ENCODE measurements around the gene ATP8A2.

ATP8A2 gene

GRCh38 chr13:25971459-25972145 lies 599.8 kb downstream of the ATP8A2 start:
- no peak for DNase-seq (ENCODE audit: low read depth)

- no peak for DNase-seq (ENCODE audit: low read depth)
Observed at GRCh38 chr13:25973085-25973484, 601.3 kb downstream of the ATP8A2 start.

- no peak for DNase-seq (ENCODE audit: low read depth)
Observed at GRCh38 chr13:25973576-25973975, 601.8 kb downstream of the ATP8A2 start.

- DNase-seq (ENCODE audit: low read depth), result no peak
Observed at GRCh38 chr13:25977216-25977615, 605.4 kb downstream of the ATP8A2 start.

DNA sequence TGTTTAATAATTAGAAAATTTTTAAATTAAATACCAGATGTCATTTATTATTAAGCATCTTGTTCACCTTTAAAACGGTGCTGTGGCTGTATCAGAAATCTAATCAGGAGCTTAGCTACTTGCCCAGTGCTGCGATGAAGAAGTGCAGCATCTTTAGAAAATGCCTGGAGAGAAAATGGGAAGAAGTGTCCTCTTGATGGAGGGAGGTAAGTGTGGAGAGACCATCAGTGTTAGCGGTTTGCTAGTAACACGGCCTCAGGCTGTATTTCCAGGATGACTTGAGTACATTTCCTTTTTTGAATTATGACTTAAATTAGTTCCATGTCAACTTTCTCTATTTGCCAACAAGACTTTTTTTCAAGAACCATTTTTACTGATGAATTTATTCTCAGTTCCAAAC lies 605.9 kb downstream of the ATP8A2 start:
- no peak for DNase-seq (ENCODE audit: low read depth)

DNA sequence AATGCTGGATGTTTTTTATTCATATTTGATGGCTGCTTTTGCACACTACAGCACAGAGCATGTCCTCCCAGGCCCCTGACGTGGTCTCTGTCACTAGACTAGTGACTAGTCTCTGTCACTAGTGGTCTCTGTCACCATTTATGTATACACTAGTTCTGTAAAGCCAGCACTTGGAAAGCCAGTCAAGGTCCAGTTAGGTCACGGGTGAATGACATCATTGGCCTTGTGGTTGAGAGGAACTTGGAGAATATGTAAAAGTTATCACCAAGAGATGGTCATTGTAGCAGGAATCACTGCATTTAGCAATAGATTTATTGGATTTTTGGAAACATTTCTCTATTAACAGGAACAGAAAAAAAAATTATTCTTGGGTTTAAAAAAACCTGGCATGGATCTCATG lies 607.2 kb downstream of the ATP8A2 start:
- DNase-seq (ENCODE audit: low read depth), result no peak

DNA sequence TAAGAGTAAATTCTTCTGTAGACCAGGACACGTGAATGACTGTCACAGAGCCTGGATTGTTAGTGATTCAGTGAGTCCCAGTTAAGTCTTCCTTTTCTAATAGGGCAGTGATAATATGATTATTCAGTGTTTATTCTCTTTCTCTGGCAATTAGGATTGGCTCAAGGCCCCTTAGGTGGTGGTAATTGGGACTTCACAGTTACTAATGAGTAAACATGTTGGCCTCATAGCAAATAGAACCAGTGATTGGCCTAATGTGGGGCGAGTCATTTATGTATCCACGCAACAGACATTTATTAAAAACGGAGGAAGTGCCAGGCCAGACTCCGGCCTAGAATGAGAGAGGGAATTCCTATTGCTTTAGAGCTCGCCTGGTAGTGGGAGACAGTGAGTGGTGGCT lies 607.6 kb downstream of the ATP8A2 start:
- no peak for DNase-seq (ENCODE audit: low read depth)

GRCh38 chr13:25980255-25980654 lies 608.5 kb downstream of the ATP8A2 start:
- DNase-seq (ENCODE audit: low read depth), result no peak

GRCh38 chr13:25981060-25981459 lies 609.3 kb downstream of the ATP8A2 start:
- DNase-seq (ENCODE audit: low read depth), result no peak

GRCh38 chr13:25982907-25983306 lies 611.1 kb downstream of the ATP8A2 start:
- no peak for DNase-seq (ENCODE audit: low read depth)

DNA sequence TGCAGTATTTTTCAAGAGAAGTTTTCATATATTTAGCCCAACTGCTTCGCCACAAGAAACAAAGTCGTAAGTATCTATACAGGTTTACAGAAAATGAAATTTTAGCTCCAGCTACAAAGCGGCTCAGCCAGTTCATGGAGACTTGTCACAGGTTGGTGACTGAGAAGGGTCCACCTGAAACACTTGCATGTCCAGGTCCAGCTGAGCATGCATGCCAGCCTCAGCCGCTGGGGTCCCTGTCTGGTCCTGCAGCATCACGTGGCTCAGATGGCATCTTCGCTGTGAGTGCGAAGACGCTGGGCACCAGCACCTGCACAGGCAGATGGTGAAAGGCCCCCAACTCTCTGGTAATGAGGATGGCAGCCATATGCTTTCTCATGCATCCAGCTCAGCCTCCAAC lies 616.2 kb downstream of the ATP8A2 start:
- no peak for DNase-seq (ENCODE audit: low read depth)

- no peak for DNase-seq (ENCODE audit: low read depth)
Observed at GRCh38 chr13:25988661-25989060, 616.9 kb downstream of the ATP8A2 start.

DNA sequence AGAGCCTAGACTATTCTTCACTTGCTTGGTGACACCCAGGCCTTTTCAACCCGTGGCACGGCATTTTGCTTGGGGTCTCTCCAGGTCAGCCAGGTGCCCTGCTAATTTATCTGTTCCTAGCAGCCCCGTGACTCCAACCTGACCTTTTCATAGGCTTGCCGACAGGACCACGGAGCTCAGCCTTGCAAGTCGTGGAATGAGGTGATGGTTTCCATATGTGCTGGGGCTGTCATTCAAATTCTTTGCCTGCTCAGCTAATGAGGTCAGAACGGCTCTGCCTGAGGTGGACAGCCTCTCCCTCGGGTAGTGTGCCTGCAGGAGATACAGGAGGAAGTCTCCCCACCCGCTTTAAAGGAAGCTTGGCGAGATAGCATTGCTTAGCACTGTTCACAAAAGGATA lies 619.0 kb downstream of the ATP8A2 start:
- no peak for DNase-seq (ENCODE audit: low read depth)

- DNase-seq (ENCODE audit: low read depth), result no peak
Observed at GRCh38 chr13:25992076-25992475, 620.3 kb downstream of the ATP8A2 start.

- DNase-seq (ENCODE audit: low read depth), result no peak
Observed at GRCh38 chr13:26007261-26008125, 635.7 kb downstream of the ATP8A2 start.

DNA sequence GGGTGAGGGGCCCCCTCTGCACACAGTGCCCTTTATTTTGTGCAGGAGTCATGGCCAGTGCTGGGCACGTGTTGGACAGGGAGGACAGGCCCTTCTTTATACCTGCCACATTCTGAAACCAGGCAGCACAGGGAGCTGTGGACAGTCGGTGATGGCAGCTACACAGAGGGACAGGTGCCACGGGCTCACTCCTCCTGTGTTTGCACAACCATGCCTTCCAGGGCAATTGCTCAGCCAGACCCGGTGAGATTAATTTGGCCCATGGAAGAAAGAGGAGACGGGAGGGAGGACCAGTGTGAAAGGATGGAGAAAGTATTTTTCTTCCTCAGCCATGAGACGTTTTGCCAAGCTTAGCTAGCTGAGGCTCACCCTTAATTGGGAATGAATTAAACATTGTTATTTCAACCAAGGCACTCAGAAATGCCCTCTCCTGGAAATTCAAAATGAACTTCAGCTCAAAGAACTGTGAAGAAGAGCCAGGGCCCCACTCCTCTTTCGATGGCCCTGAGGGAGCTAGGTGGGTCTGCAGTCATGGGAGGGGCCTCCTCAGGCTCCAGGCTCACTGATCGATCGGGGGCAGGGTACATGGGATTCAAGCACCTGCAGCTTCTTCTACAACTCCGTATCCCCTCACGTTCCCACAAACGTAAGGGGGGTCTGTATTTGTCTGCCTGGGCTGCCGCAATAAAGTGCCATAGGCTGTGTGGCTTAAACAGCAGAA lies 638.9 kb downstream of the ATP8A2 start:
- no peak for DNase-seq (ENCODE audit: low read depth)

DNA sequence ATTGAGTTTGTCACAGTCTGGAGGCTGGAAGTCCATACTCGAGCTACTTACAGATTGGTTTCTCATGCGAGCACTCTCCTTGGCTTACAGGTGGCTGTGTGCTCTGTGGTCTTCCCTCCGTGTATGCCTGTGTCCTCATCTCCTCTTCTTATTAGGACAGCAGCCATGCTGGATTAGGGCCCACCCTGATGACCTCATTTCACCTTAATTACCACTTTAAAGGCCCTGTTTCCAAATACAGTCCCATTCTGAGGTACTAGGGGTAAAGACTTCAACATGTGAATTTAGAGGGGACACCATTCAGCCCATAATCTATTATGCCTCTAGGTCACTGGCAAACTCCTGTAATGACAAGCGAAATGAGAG lies 639.4 kb downstream of the ATP8A2 start:
- no peak for DNase-seq (ENCODE audit: low read depth)

- no peak for DNase-seq (ENCODE audit: low read depth)
Observed at GRCh38 chr13:26011996-26012821, 640.4 kb downstream of the ATP8A2 start.

DNA sequence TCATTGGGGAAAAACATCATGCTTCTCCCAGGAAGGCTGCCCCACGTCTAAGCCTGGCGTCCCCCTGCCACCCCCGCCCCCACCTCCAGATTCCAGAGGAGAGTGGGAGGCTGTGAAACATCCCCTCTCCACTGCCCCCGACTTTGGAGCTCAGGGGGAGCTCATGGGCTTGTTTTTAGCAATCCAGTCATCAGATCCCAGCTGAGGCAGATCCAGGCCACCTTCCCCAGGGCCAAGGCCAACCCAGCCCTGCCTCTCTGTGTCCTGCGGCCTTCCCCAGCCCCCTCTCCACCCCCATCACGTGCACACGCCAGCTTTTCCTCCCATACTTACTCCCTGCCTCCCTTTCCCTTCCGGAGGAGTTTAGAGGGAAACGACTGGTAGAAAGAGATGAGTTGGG lies 641.2 kb downstream of the ATP8A2 start:
- DNase-seq (ENCODE audit: low read depth), result no peak

- DNase-seq (ENCODE audit: low read depth), result no peak
Observed at GRCh38 chr13:26015271-26016125, 643.7 kb downstream of the ATP8A2 start.

DNA sequence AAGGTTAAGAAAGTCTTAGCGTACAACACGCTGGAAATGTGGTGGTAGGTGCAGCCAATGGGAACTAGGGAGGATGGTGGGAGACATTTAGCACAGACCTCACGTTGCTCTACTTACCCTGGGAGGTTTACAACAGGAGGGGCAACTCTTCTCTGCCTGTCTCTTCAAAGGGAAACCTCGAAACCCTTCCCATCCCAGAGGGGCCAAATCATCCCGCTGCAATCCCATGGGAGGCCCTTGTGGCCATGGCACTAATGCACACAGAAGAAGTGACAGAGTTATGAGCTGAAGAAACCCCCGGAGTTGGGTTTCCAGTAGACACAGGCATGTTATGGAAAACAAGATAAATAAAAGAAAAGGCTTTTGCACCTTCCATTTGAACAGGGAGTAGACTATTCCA lies 644.4 kb downstream of the ATP8A2 start:
- DNase-seq (ENCODE audit: low read depth), result no peak
